ENCODE measurements around the gene KLK1. TPM values are rescaled to one million over a fixed set of nuclear protein-coding genes. Genes with fewer than 3 reads are reported as not detected.

KLK1 gene
- total RNA-seq, 4 donors from 2014 or later, result 0.68 TPM; not detected in 3

DNA sequence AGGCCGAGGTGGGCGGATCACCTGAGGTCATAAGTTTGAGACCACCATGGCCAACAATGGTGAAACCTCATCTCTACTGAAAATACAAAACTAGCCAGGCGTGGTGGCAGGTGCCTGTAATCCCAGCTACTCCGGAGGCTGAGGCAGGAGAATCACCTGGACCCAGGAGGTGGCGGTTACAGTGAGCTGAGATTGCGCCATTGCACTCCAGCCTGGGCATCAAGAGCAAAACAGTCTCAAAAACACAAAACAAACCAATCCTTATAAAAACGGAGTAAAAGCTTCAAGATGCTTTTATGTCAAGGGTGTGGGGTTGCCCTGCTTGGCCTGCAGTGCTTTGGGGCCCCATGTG is 26.2 kb downstream of the KLK1 start:
- TF ChIP-seq, protein P1, sequence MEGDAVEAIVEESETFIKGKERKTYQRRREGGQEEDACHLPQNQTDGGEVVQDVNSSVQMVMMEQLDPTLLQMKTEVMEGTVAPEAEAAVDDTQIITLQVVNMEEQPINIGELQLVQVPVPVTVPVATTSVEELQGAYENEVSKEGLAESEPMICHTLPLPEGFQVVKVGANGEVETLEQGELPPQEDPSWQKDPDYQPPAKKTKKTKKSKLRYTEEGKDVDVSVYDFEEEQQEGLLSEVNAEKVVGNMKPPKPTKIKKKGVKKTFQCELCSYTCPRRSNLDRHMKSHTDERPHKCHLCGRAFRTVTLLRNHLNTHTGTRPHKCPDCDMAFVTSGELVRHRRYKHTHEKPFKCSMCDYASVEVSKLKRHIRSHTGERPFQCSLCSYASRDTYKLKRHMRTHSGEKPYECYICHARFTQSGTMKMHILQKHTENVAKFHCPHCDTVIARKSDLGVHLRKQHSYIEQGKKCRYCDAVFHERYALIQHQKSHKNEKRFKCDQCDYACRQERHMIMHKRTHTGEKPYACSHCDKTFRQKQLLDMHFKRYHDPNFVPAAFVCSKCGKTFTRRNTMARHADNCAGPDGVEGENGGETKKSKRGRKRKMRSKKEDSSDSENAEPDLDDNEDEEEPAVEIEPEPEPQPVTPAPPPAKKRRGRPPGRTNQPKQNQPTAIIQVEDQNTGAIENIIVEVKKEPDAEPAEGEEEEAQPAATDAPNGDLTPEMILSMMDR (IDR thresholded peaks at IDR 0.05; ENCODE audit: low read depth), result no peak

DNA sequence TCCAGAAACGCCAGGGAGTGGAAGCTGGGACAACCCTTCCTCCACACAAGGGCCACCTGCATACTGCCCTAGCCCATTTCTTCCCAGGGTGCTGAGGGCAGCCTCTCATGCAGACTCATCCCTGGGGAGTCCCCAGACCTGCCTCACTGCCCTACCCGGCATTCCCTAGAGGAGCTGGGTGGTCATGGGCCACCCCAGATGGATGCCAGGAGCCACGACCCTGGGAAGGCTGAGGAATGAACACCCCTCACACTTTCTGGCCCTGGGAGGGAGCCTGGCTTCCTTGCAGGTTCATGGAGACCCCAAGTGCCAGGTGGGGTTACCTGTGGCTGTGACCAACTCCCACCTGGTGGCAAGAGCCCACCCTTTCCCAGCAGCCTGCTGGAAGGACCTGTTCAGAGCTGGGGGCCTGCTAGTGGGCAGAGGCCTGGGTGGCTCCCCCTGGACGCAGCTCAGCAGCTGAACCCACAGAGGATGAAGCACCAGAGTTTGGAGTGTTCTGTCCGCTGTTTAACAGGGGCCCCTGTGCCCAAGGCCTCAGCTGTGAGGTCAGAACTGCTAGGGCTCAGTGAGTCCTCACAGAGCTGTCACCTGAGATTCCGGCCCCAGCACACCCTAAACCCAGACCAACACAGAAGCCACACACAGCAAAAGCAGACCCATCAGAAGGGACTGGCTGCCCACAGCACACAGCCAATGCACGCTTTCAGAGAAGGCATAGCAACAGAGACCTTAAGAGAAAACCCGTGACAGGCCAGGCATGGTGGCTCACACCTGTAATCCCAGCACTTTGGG is 26.8 kb downstream of the KLK1 start:
- TF ChIP-seq, protein P1 (IDR thresholded peaks at IDR 0.05; ENCODE audit: low read depth), result no peak

DNA sequence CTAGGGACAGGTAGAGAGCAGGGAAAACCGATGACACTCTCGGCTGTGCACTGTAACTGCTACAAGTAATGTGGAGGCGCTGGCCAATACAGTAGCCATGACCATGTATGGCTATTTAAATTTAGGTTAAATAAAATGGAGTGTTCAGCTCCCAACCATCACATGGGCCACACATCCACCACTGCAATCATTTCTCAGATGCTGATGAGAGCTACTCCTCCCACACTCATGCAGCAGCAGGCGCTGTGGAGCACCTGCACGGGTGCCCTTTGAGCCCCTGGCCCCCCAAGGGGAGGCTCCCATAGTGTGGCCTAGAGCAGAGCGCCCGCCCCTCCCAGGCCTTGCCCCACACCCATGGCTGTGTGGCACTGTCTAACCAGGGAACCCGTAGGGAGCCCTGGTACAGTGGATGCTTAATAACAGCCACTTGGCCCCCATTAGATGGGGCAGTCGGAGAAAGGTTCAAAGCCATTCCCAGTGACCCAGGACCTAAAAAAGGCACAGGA is 27.4 kb downstream of the KLK1 start:
- TF ChIP-seq, protein P1 (IDR thresholded peaks at IDR 0.05; ENCODE audit: low read depth), result no peak

DNA sequence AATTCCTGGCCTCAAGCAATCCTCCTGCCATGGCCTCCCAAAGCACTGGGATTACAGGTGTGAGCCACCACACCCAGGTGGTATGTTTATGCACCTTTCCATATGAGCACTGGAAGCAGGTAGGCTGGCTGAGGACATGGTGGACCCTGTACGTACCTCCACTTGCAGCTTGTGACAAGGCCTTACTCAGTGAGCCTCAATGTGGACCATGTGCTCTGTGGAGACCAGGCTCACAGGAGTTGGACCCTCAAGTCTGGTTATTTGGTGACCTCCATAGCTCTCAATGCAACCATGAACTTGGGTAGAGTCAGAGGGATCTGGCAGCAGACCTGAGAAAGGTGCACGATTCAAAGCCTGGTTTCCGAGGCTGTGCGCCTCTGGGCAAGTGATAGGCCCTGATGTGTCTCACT is 27.9 kb downstream of the KLK1 start:
- TF ChIP-seq, protein P1 (IDR thresholded peaks at IDR 0.05; ENCODE audit: low read depth), result no peak

DNA sequence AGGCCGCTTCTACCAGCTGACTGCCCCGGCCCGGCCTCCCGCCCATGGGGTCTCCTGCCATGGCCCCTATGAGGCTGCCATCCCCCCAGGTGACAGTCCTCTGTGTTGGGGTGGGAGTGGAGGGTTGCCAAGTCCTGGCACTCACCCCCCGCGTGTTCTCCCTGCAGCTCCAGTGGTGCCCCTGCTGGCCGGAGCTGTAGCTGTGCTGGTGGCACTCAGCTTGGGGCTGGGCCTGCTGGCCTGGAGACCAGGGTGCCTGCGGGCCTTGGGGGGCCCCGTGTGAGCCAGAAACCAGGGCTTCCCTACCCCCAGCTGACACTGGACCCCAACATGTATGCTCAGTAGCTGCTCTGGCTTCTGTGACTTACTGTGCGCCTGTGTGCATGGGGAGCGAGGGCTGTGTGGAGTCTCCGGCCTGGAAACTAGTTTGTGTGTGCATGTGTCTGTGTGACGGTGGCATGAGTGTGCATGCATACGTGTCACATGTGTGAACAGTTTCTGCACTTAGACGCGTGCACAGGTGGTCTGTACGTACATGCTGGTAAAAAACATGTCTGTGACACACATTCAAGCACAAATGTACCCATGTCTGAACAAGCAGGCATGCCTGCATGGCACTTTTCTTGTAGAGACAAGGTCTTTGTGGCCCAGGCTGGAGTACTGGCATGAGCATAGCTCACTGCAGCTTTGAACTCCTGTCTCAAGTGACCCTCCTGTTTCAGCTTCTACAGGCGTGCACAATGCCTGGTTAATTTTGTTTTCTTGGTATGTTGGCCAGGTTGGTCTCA is 28.5 kb downstream of the KLK1 start:
- TF ChIP-seq, protein P1 (IDR thresholded peaks at IDR 0.05; ENCODE audit: low read depth), result no peak

DNA sequence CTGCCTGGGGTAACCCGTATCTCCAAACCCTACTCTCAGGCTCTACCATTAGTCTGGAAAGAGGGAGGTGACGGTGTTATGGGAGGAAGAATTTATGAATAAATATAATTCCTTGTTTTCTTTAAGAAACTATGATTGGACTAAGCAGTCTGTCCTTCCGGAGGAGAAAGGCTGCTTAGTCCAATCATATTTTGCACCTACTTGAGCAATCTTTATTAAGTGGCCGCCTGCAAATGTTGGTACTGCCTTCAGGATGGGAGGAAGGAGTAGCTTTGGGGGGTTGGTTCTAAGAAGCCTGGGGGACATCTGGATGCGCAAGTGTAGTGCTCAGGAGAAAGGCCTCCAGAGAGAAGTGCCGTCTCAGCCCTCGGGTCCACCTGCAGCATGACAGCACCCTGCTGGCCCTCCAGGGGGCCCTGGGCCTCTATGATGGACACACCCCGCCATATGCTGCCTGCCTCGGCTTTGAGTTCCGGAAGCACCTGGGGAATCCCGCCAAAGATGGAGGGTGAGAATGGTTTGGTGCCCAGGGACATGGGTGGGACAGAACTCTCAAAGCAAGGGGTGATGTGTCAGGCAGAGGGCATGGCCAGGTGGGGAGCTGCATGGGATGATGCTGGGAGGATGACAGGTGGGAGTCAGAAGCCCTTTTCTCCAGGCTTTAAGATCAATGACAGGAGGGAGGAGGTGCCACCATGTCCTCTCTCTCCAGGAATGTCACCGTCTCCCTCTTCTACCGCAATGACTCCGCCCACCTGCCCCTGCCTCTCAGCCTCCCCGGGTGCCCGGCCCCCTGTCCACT is 29.3 kb downstream of the KLK1 start:
- TF ChIP-seq, protein P1 (IDR thresholded peaks at IDR 0.05; ENCODE audit: low read depth), result no peak

Measured in subcutaneous adipose tissue (tissue), 4 donors.